Esophagus (tissue), 2 donors: ENCODE data around the gene TMEM117. TPM values are rescaled to one million over a fixed set of nuclear protein-coding genes. Genes with fewer than 3 reads are reported as not detected.

Experiments
- H3K27ac ChIP-seq, 2 donors: one replicate each; pipeline ENCODE4 v1.5.1; 2013; ENCODE audit warnings: low read depth in 2 of 2, mild to moderate bottlenecking in 2 of 2, inconsistent platforms in 1 of 2, low read length in 1 of 2, moderate library complexity in 1 of 2
- H3K27me3 ChIP-seq, 2 donors: one replicate each; pipeline ENCODE4 v1.6.1; 2013; ENCODE audit warnings: low read length in 2 of 2, control low read depth in 1 of 2, mild to moderate bottlenecking in 1 of 2; ENCODE audit not compliant: insufficient read depth in 2 of 2, control insufficient read depth in 1 of 2
- H3K36me3 ChIP-seq, 2 donors: one replicate each; pipeline ENCODE4 v1.6.1; 2013; ENCODE audit warnings: low read length in 1 of 2; ENCODE audit not compliant: control insufficient read depth in 2 of 2, insufficient read depth in 2 of 2
- H3K4me1 ChIP-seq, 2 donors: one replicate each; pipeline ENCODE4 v1.6.1; 2013; ENCODE audit warnings: low read length in 1 of 2; ENCODE audit not compliant: control insufficient read depth in 2 of 2, insufficient read depth in 2 of 2
- H3K4me3 ChIP-seq, 2 donors: one replicate each; pipeline ENCODE4 v1.5.1; 2013; ENCODE audit warnings: low read length in 2 of 2, mild to moderate bottlenecking in 2 of 2, low read depth in 1 of 2, moderate library complexity in 1 of 2
- H3K9me3 ChIP-seq, 2 donors: one replicate each; pipeline ENCODE4 v1.6.1; 2013; ENCODE audit warnings: mild to moderate bottlenecking in 2 of 2, low read depth in 1 of 2, low read length in 1 of 2, moderate library complexity in 1 of 2; ENCODE audit not compliant: control insufficient read depth in 2 of 2, insufficient read depth in 1 of 2
- WGBS, 2 donors: extraction: QIAGEN DNeasy Blood & Tissue Kit; methylation state at CpG; one replicate each; pipeline ENCODE4 v1.1.7; 2013; 5-methylcytosine and 5-hydroxymethylcytosine counted together
- polyA plus RNA-seq, 2 donors: library from polyadenylated mRNA; stranded (reverse); fragments of 200-250 nt; gene quantifications; one replicate each; pipeline ENCODE4 v1.2.3, GENCODE V29; 2013
- donor health status: healthy with polysubstance abuse.
- donor health status: Bipolar disorder and iron deficiency.

Gene TMEM117
- polyA plus RNA-seq, 2 donors = 5.2 to 6.6 TPM

DNA sequence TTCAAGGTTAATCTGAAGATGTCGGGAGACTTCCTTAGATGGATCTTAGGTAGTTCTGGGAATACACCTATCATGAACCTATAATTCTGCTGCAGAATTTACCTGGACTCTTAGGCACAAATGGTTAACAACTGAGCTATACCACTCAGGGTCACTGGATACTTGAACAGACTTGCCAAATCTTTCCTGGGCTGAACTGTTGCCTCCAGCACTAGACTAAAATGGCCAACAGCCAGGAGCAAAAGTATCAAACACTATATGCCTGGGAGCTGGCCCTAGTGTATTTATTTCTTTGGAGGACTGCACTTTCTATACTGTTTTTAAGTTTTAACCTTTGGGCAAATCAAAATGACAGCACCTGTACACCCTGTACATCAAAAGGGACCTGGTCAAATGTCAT lies 252.8 kb downstream of the TMEM117 start:
- H3K36me3 ChIP-seq = peaks cover 0 to 2% of the 10 kb centered on the region in 2 donors
- H3K4me1 ChIP-seq = peaks cover 0 to 2% of the 10 kb centered on the region in 2 donors
- H3K27ac ChIP-seq = no peak overlapping the region
- WGBS, 2 donors = 90 to 94% methylated on average over 1 of the region's 1 CpG
- H3K4me3 ChIP-seq = no peak overlapping the region
- H3K27me3 ChIP-seq = no peaks in the 10 kb centered on the region
- no peaks in the 10 kb centered on the region for H3K9me3 ChIP-seq

DNA sequence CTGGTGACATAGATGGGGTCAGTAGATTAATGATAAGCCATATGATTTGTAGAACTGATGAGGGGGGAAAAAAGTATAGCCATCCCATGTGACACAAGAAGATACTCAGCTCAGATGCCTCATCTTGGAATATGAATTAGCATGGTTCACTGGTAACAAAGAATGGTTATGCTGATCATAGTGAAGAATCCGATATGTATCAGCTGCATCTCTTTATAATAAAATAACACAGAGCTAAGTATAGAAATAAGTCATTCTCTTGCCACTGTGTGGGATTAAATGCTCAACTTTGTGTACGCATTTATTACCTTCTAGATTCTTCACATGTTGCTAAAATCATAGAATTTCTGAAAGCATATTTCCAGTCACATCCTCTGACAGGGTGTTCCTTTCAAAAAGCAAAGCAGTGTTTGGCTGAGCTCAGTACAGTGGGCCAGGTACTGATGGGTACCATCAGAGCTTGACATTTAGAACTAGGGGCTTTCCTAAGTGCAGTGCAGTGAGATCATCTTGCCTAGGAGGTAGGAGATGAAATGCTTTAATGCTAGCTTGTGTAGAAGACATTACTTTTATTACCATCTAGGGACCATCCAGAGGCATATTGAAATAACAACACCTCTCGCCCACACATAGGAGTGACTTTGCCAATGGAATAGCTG lies 256.2 kb downstream of the TMEM117 start:
- Histone ChIP-seq H3K9me3 (no peaks in the 10 kb centered on the region), H3K4me1 (peaks cover 0 to 2% of the 10 kb centered on the region in 2 donors), H3K4me3 (no peak overlapping the region), H3K36me3 (no peaks in the 10 kb centered on the region), H3K27ac (no peak overlapping the region), H3K27me3 (no peaks in the 10 kb centered on the region)
- 88 to 91% methylated on average over 3 of the region's 3 CpGs for WGBS, 2 donors

DNA sequence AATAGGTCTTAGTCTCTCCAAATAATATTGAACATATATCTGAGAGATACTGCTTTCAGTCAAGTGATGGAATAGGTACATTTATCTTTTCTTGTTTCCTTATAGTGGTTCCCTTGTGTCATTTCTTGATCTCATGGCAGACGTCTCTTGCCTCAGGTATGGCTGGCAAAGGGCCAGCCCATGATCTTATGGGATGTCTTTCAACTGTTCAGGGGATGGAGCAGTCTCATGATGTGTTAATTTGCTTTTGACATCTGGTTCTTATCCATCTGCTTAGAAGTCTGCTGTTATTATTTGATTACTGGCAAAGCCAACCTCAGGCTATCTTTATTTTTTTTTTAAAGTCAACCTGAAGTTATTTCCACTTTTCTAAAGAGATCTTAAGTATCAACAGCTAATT lies 262.9 kb downstream of the TMEM117 start:
- Histone ChIP-seq H3K4me1 (no peaks in the 10 kb centered on the region), H3K27ac (no peak overlapping the region), H3K36me3 (no peaks in the 10 kb centered on the region), H3K4me3 (no peak overlapping the region), H3K9me3 (no peaks in the 10 kb centered on the region), H3K27me3 (no peaks in the 10 kb centered on the region)
- 53 to 54% methylated on average over 1 of the region's 1 CpG for WGBS, 2 donors

DNA sequence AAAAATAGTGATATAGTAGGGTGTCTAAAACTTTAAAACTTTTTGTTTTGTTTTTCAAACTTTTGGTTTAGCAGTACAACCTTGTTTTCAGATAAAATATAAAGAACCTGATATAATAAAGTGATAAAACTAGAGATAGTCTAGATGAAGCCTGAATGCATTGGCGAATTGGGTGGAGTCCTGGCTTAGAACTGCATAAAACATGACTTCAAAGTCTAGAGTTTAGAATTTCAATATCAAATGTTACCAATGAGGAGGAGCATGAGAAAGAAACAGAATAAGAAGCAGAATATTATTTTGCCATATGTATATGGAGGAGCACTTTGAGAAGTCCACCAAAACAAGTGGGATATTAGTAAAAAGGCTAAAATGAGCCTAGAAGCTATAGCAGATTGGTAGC lies 263.6 kb downstream of the TMEM117 start:
- H3K4me3 ChIP-seq = no peak overlapping the region
- H3K27ac ChIP-seq = no peak overlapping the region
- no peaks in the 10 kb centered on the region for H3K27me3 ChIP-seq
- H3K36me3 ChIP-seq = no peaks in the 10 kb centered on the region
- no peaks in the 10 kb centered on the region for H3K9me3 ChIP-seq
- 92 to 93% methylated on average over 1 of the region's 1 CpG for WGBS, 2 donors
- H3K4me1 ChIP-seq = no peaks in the 10 kb centered on the region

DNA sequence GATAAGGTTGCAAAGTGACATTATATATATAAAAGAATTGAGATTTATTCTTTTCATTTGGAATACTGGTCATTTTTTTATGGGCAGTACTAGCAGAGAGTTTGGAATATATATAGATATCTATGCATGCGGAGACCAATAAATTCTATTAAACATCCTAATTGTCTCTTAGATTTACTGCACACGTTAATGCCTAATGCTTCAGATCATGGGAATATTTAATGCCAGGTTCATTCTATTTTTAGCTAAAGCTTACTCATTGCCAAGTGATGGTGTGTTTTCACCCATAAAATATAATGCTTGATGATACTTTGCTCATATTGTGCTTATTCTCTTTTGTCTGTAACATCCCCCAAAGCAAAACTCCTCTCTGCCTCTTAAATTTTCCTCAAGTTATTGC lies 264.4 kb downstream of the TMEM117 start:
- 93 to 95% methylated on average over 2 of the region's 2 CpGs for whole genome bisulfite sequencing, 2 donors

DNA sequence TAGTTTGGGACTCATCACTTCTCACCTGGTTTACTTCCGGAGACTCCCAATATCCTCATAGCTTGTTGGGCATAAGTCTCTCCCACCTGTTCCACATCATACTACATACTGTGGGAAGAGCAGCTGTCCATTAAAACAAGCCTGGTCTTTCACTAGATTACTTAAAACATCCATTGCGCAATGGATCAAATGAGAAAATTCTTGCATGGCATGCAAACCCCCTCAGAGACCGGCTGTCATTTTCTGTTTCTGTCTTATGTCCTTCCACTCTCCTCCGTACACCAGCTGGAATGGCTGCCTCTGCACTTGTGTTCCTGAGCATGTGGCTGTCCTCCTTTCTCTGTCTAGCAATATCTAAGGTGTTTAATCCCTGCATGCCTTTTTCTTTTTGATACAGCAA lies 265.6 kb downstream of the TMEM117 start:
- Histone ChIP-seq H3K4me3 (no peak overlapping the region), H3K4me1 (no peaks in the 10 kb centered on the region), H3K36me3 (no peaks in the 10 kb centered on the region), H3K27ac (no peak overlapping the region), H3K27me3 (no peaks in the 10 kb centered on the region), H3K9me3 (no peaks in the 10 kb centered on the region)
- WGBS, 2 donors = 93 to 97% methylated on average over 4 of the region's 4 CpGs

More for the DNA sequence above, 264.4 kb downstream of the TMEM117 start:
- no peak overlapping the region for H3K4me3 ChIP-seq
- no peak overlapping the region for H3K27ac ChIP-seq
- H3K4me1 ChIP-seq = no peaks in the 10 kb centered on the region
- no peaks in the 10 kb centered on the region for H3K27me3 ChIP-seq
- no peaks in the 10 kb centered on the region for H3K9me3 ChIP-seq
- H3K36me3 ChIP-seq = no peaks in the 10 kb centered on the region

DNA sequence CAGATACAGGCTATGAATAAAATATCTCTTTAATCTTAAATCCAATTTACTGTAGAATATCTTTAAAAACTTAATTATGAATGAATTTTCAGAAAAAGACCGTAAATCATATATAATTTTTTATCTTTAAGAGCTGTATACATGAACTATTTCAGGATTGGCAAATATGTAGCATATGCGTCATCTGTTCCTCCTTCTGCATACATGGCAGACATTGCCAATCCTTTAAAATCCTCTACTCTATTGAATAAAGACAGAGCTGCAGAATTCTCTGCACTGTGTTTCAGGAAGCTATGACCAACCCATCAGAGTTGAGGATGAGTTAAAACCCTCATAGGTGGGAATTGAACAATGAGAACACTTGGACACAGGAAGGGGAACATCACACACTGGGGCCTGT lies 279.0 kb downstream of the TMEM117 start:
- no peak overlapping the region for H3K4me3 ChIP-seq
- H3K27me3 ChIP-seq = no peaks in the 10 kb centered on the region
- H3K4me1 ChIP-seq = no peaks in the 10 kb centered on the region
- no peaks in the 10 kb centered on the region for H3K9me3 ChIP-seq
- H3K36me3 ChIP-seq = no peaks in the 10 kb centered on the region
- no peak overlapping the region for H3K27ac ChIP-seq
- WGBS, 2 donors = 94 to 100% methylated on average over 2 of the region's 2 CpGs

DNA sequence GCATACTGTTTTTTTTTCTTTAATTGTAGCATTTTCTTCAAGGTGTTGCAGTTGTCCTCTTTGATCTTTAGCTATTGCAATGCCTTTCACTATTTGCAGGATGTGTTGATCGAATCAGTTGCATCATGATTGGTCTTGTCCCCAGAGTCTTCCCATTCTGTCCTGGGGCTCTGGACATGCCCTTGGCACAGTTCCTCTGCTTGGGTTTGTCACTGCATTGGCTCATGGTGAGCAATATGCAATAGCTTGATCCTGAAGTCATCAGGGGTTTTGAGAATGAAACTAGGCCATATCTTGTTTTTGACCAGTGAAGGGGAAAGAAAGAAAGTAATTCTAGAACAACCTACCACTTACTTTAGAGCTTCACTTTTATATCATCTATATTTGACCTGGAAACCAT lies 281.5 kb downstream of the TMEM117 start:
- no peaks in the 10 kb centered on the region for H3K36me3 ChIP-seq
- no peak overlapping the region for H3K4me3 ChIP-seq
- H3K9me3 ChIP-seq = no peaks in the 10 kb centered on the region
- H3K27me3 ChIP-seq = no peaks in the 10 kb centered on the region
- 63 to 83% methylated on average over 1 of the region's 1 CpG for WGBS, 2 donors
- no peaks in the 10 kb centered on the region for H3K4me1 ChIP-seq
- no peak overlapping the region for H3K27ac ChIP-seq

DNA sequence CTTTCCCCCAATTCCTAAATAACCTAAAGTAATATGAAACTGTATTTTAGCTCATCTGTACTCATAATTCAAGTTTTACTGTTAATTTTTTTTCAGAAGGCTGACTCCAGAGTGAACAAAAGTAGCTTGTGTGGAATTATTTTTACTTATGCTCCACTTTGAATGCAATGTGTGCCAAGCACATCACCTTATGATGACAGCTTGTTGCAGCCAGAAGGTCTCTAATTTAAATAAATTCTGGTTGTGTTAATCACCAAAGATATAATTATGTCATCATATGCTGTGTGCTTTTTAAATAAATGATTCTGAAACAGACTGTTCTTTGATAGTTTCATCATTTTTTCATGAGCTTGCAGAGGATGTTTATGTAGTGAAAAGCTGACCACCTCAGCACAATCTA lies 283.1 kb downstream of the TMEM117 start:
- Histone ChIP-seq H3K4me1 (no peaks in the 10 kb centered on the region), H3K4me3 (no peak overlapping the region), H3K27ac (no peak overlapping the region), H3K36me3 (no peaks in the 10 kb centered on the region), H3K27me3 (no peaks in the 10 kb centered on the region), H3K9me3 (no peaks in the 10 kb centered on the region)

DNA sequence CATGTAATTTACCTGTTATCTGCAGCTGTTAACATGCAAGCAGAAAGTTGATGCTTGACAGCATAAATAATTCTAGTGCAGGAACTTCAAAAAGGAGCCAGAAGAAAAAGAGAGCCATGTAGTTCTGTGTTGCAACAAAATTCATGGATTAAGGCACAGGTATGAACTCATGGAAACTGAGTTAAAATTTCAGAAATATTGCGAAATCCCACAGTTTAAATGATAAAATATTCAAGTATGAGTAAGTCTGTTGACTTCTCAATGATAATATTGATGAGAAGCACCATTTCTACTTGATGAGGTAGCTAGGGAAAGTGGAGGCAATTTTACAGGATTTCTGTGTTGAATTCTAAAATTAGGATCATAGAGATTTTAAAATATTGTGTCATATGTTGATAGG lies 290.9 kb downstream of the TMEM117 start:
- 84 to 92% methylated on average over 1 of the region's 1 CpG for WGBS, 2 donors
- Histone ChIP-seq H3K27me3 (no peaks in the 10 kb centered on the region), H3K36me3 (no peaks in the 10 kb centered on the region), H3K9me3 (no peaks in the 10 kb centered on the region), H3K4me1 (no peaks in the 10 kb centered on the region), H3K4me3 (no peak overlapping the region), H3K27ac (no peak overlapping the region)
